HG03103 (cell line): Measurements from ENCODE around the gene SLC39A13.

Experiments
- ATAC-seq: cut with Tn5 transposase; IDR thresholded peaks from one replicate; pipeline ENCODE4 v1.9.1; 2021; ENCODE audit warnings: low read depth; ENCODE audit not compliant: unreplicated experiment

SLC39A13 gene

DNA sequence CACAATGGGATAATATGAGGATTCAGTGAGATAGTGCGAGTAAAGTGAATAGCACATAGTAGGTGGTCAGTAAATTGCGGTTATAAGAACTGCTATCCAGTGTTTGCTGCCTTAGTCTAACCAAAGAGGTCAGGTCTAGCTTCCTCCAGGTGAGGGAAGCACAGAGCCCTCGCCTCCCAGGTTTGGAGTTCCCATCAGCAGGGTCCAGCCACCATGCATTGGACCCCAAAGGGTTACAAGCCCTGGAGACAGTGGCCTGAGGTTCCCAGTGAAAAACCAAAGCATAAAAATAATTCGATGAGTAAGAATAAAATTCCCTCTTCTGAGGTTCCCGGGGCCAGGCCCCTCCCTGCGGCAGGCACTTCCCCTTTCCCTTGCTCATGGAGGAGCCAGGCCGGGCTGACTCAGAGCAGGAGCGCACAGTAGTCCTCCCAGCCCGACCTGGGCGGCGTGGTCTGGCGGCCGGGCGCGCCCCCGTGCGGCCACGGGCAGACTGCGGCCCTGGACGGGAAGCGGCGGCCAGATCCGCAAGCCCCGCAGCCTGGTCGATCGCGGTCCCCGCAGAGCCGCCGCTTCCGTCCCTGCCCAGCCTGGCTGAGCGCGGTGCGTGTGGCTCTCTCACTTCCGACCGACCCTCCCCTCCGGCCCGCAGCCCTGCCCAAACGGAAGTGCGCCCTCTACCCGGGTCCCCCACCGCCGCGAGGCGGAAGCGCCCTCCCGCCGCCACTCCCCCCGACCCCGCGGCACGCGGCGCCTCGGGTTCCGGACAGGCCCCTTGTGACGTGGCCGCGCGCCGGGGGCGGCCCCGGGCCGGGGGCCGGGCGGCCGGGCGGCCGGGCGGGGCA is at the start of gene SLC39A13:
TSS of gene SLC39A13 (plus strand) at position 845 of the 845 bp plus-strand sequence. CDS start 1,505 bp downstream, outside the sequence.
- peak; percentile 77 for ATAC-seq

DNA sequence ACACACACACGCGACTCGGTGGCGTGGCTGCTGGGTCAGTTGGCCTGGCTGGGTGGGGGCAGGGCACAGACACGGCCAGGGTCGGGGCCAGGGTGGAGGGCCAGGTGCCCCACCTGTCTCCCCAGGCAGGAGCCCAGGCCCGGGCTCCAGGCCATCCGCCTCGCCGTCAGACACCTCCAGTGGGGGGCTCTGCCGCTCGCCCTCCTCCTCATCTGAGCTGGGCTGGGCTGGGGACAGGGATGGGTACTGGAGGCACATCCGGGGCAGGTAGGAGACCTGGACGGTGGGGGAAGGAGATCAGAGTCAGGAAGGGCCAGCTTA is 49.7 kb upstream of the SLC39A13 start:
- no peak for ATAC-seq

GRCh38 chr11:47359162-47359561 is 49.2 kb upstream of the SLC39A13 start:
- no peak for ATAC-seq

GRCh38 chr11:47359586-47359985 is 48.8 kb upstream of the SLC39A13 start:
- no peak for ATAC-seq

- no peak for ATAC-seq
Measured at GRCh38 chr11:47360341-47360740, 48.0 kb upstream of the SLC39A13 start.

DNA sequence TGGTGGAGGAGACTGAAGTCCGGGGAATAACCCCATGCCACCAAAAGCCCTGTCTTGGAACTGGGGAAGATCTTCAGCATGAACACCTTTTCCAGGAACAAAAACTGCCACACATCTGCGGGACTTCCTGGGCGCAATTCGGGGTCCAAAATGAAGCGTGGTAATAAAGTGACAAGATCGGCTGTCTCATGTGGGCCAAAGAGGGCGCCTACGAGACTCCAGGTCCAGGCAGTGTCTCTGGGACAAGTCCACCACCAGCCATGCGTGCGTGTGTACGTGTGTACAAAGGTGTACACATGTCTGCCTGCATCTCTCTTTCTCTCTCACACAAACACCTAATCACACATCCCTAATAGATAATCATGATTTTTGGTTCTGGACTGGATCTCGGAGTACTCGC is 47.0 kb upstream of the SLC39A13 start:
- no peak for ATAC-seq

GRCh38 chr11:47366020-47366490 is 42.3 kb upstream of the SLC39A13 start:
- ATAC-seq, result no peak

DNA sequence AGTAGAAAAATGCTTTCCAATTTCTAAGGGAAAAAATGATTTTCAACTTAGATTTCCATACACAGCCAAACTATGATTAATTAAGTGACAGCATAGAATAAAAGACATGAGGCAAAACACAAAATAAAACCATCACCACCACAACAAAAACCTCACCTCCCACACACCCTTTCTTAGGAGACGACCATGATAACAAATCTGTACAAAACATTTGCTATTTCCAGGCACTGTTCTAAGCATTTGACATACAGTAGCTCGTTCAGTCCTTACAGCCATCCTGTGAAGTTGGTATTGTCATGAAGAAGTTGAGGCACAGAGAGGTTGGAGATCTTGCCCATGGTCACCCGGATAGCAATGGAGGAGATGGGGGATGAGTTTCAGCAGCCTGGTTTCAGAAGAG is 38.7 kb upstream of the SLC39A13 start:
- ATAC-seq, result no peak

DNA sequence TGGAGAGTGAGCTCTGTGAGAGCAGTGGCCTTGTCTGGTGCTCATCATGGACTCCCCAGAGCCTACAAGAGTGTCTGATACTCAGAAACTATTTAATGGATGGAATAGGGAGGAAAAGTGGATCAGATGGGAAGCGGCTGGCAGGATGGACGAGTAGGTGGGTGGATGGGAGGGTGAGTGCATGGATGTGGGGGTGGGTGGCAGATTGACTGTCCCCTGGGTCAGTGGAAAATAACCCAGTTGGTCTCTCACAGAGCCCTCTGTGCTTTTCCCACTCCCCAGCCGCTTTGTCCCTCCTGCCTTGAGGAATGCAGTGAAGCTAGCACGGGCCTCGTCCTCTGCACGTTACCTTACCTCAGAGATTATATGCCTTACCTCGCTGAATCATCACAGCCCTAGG is 36.0 kb upstream of the SLC39A13 start:
- ATAC-seq, result no peak

DNA sequence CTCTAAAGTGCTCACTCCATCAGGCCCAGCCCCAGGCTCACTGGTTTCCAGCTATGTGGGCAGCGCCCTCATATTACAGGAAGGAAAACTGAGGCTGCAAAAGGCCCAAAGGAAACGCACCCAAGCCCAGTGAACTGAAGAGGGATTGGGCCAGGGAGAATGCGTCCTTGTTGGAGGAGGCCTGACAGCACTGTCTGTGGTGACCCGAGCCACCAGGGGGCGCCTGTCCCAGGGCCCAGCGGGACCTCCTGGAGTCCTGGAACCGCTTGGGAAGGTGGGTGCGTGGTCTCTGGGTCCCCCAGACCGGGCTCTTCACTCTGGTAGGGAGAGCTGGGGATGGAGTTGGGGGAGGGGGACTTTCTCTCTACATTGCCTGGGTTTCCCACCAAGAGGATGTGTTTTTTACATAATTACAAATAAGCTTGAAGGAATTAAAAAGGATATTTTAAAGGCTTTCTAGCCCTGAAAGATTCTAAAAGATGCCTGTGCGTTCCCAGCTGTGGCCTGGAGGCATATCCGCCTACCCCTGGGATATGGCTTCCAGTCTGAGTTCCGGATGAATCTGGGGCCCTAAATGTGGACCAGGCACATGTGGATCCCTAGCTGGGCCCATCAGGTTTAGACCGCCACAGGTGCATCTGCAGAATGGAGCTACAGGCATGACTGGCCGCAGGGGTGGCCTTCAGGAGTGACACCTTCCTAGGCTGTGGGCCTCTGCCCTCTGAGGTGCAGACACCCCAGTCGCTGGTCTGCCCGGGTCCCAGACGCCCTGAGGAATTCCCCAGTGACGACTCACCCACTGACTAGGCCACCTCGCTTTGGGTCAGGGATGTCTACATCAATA is 34.3 kb upstream of the SLC39A13 start:
- ATAC-seq, result no peak

DNA sequence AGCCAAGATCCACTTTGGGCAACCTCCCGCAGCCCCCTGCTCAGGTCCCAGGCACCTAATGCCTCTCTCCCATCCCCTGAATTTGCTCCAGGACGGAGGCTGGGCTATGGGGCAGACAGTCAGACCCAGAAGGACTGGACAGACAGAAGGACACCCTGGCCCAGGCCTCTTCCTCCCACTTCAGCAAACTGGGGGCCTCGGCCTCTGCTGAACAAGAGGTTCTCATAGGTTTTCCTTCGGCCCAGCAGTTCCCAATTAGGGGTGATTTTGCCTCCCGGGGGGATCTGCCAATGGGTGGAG is 33.7 kb upstream of the SLC39A13 start:
- ATAC-seq, result no peak

- no peak for ATAC-seq
Measured at GRCh38 chr11:47375020-47375419, 33.4 kb upstream of the SLC39A13 start.

GRCh38 chr11:47375546-47376085 is 32.8 kb upstream of the SLC39A13 start:
- no peak for ATAC-seq

DNA sequence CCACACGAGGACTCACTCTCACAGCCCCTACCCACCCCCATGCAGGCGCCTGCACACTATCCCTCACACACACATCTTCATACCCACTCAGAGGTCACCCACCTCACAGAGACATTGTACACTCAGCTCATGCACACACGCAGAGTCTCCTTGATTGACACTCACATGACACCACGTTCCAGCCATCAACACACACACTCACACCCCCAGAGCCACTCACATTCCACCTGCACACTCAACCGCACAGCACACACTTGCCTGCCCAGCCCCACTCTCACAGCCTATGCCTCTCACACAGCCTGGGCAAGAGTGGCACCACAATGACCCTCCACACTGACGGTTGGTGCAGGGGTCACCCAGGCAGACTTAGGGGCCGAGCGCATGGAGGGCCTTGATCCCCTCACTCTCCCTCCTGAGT is 32.3 kb upstream of the SLC39A13 start:
- no peak for ATAC-seq

DNA sequence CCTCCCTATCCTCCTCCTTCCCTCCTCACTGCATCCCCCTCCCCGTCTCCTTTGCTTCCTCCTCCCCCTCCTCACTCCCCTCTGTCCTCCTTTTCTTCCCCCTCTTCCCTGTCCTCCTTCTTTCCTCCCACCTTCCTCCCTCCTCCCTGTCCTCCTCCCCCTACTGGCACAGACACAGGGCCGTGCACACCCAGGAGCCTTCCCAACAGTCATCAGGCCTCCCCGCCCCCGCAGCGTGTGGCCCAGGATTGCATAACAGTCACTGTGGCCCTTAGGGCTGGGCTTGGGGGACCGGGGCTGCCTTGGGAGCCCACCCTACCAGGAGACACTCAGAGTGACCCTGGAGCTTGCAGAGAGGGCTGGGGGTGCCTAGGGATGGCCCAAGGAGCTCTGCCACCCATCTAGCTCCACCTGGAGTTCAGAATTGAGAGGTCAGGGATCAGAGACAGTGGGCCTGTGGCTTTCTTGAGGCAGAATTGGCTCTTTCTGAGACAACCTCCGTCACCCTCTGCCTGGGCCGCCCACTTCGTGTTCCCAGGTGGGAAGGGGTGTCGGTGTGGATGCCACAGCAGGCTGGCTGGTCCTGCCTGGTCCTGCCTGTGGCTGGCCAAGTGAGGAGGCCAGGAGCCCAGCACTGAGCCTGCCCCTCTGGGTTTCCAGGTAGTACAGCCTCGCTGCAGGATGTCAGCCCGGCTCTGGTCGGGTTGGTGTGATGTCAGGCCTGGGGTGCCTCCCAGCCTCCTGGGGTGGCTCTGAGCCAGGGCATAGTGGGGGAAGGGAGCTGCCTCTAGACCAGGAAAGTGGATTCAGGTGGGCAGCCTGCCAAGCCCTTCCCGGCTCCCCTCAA is 31.6 kb upstream of the SLC39A13 start:
- no peak for ATAC-seq

DNA sequence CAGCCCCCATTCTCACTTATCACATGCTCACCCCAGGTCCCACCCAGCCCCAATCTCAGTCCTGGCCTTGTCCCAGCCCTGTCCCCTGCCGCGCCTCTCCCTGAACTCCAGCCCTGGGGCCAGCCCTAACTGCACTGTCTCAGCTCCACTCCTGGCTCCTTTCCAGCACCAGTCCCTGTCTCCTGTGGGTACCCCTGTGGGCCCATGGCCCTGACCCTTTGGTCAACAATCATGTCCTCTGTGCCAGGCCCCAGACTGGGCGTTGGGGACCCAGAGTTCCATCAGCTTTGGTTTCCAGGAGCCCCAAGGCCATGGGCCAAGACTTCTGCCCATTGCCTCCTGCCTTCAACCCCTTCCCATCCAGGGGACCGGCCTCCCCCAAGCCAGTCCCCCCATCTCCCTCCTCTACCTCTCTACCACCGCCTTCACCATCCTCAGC is 30.8 kb upstream of the SLC39A13 start:
- ATAC-seq, result no peak

- ATAC-seq, result peak; percentile 74
Measured at GRCh38 chr11:47378010-47378835, 30.2 kb upstream of the SLC39A13 start, which contains the start of gene SPI1. Gene SPI1 (minus strand): TSS chr11:47378547. CDS start chr11:47378353, 194 bp downstream.

DNA sequence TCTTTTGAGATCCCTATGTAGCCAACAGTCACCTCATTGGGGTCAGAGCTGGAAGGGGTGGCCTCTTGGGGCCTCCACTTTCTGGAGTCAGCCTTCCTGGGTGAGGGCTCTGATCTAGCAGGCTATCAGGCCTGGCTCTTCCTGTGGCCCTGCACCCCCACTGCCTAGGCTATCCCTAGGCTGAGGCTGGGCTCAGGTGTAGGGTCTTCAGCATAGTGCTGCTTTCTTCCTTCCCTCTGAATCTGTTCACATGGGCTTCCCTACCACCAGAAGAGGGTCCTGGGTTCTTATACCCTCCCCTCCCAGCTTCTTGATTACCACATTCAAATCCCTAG is 29.6 kb upstream of the SLC39A13 start:
- peak; percentile 8 for ATAC-seq

GRCh38 chr11:47379317-47379716 is 29.1 kb upstream of the SLC39A13 start:
- ATAC-seq, result no peak

DNA sequence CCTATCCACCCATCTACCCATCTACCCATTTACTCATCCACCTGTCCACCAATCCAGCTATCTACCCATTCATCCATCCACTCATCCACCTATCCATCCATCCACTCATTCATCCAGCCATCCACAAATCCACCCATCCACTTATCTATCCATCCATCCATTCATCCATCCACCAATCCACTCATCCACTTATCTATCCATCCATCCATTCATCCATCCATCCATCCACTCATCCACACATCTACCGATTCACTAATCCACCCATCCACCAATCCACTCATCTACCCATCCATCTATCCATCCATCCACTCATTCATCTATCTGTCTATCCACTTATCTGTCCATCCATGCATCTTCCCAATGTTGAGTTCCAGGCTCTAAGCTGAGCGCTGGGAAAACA is 28.3 kb upstream of the SLC39A13 start:
- no peak for ATAC-seq
